ENCODE measurements around the gene PTMA.

DNA sequence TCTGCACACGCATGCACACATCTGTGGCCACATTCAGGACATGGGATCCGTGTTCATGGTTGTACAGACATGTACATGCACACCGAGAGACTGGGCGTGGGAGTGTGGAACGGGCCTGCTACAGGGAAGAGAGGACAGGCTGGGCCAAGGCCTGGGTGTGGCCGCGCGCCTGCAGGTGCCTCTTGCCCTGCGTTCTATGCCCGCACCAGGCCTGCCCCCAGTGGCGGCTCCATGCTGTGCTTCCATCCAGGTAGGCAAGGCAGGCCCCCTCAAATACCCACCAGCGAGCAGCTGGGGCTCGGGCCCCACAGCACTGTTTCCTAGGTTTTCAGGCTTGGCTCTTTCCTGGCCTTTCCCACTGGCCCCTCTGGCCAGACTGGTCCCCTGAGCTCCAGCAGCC is 15.5 kb upstream of the PTMA start:
- TF ChIP-seq, protein P1, sequence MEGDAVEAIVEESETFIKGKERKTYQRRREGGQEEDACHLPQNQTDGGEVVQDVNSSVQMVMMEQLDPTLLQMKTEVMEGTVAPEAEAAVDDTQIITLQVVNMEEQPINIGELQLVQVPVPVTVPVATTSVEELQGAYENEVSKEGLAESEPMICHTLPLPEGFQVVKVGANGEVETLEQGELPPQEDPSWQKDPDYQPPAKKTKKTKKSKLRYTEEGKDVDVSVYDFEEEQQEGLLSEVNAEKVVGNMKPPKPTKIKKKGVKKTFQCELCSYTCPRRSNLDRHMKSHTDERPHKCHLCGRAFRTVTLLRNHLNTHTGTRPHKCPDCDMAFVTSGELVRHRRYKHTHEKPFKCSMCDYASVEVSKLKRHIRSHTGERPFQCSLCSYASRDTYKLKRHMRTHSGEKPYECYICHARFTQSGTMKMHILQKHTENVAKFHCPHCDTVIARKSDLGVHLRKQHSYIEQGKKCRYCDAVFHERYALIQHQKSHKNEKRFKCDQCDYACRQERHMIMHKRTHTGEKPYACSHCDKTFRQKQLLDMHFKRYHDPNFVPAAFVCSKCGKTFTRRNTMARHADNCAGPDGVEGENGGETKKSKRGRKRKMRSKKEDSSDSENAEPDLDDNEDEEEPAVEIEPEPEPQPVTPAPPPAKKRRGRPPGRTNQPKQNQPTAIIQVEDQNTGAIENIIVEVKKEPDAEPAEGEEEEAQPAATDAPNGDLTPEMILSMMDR (IDR thresholded peaks at IDR 0.05; ENCODE audit: poor library complexity) = no peak
- TF ChIP-seq EZH2 (IDR thresholded peaks at IDR 0.05; ENCODE audit: borderline replicate concordance) (no peak), EZH2phosphoT487 (IDR thresholded peaks at IDR 0.05; ENCODE audit: low read depth, severe bottlenecking, unreplicated experiment) (no peak)

Data from hepatocyte (in vitro differentiated cells).